Epidermal melanocyte (primary cell): ENCODE results near the gene CBX3.
"Not testable (repeated sequence)": the region's sequence is repeated elsewhere in the genome, so short reads cannot be mapped to it uniquely, and the experiment has no call there.

Source experiments
- DNase-seq: peaks from one replicate; pipeline ENCODE4 v3.0.0; 2011; ENCODE audit warnings: low spot score; ENCODE audit not compliant: insufficient read length

Gene CBX3

GRCh38 chr7:26188206-26188956 lies 13.2 kb upstream of the CBX3 start:
- DNase-seq = no peak

GRCh38 chr7:26188957-26189541 lies 12.5 kb upstream of the CBX3 start:
- DNase-seq = no peak

- DNase-seq = no peak
Observed at GRCh38 chr7:26189697-26190096, 11.8 kb upstream of the CBX3 start.

DNA sequence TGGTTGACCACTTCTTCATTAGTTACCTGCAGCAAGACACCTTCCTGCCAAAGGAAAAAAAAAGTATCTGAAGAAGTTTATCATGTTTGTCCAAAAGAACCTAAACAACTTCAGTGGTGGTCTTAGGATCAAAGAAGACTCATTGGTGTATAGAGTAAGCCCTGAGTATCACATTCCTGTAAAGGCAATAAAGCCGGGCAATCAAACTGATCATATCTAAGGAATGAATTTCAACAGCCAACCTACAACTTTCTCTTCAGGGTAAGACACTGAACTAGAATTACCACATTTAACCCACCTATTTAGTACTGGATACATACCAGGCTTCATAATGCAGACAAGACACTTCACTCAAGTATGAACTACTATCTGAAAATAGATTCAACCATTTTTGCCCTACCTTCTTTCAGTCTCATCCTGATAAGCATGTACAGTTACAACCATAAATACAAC lies 11.1 kb upstream of the CBX3 start:
- no peak for DNase-seq

DNA sequence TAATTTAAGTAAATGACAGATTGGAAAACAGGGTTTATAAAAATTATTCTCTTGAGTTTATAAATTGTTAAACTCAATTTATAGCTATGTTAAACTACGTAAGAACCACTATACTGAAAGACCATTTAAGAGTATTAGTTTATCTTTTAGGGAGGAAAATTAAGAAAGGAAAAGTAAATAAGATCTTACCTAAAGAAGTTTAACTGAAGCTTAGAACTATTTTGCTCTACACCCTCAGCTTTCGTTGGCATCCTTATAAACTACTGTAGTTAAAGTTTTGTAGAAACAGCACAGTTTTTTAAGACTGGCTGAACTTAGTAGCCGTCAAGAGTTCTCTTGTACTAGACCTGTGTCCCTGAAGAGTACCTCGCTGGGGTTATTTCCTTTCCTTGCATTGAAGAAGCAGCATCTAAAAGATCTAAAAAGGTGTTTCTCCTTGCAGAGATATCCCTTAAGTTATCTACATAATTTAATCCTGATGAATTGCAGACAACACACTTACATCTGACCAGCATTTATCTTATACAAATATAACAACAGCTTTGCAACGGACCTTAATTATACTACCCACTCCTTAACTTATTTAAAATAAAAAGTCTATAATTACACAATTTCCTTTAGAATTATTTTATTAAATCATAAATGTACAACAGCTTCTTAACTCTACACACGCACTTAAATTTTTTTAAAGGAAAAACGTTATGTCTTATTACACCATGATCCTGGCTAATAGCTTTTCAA lies 10.1 kb upstream of the CBX3 start:
- no peak for DNase-seq

GRCh38 chr7:26191974-26192479 lies 9.5 kb upstream of the CBX3 start:
- DNase-seq = no peak

GRCh38 chr7:26192485-26193087 lies 9.0 kb upstream of the CBX3 start:
- DNase-seq = no peak

- no peak for DNase-seq
Observed at GRCh38 chr7:26193432-26194207, 7.9 kb upstream of the CBX3 start.

- not testable (repeated sequence) for DNase-seq
Observed at GRCh38 chr7:26194764-26195163, 6.8 kb upstream of the CBX3 start.

GRCh38 chr7:26195182-26195581 lies 6.4 kb upstream of the CBX3 start:
- no peak for DNase-seq

DNA sequence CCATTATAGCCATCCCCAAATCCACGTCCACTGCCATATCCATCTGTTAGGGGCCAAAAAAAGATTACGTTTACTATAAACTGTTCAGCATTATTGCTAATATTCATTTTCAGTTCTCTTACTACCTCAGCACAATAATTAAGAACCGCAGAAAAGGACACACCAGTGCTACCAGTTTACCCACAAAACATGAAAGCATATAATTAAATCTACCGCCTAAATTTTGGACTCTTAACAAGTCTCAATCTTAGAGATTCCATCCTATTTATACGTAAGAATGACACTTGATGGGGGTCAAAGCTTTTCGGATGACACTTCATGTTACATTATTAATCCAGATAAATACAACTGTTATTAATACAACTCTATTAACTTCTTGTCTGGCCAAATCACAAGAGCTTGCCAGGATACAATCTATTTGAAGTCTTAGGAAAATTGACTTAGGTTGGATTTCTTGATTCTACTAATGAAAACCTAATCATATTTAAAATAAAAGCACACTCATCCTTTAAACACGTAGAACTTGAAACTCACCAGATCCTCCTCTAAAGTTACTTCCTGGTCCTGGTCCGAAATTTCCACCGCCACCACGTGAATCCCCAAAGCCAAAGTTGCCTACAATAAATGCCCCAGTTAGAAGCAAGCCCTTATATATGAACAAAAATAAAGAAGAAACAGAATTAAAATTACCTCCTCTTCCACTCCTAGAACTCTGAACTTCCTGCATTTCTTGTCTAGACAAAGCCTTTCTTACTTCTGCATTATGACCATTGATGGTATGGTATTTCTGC lies 5.5 kb upstream of the CBX3 start:
- DNase-seq = no peak

- no peak for DNase-seq
Observed at GRCh38 chr7:26197153-26198115, 4.1 kb upstream of the CBX3 start.

DNA sequence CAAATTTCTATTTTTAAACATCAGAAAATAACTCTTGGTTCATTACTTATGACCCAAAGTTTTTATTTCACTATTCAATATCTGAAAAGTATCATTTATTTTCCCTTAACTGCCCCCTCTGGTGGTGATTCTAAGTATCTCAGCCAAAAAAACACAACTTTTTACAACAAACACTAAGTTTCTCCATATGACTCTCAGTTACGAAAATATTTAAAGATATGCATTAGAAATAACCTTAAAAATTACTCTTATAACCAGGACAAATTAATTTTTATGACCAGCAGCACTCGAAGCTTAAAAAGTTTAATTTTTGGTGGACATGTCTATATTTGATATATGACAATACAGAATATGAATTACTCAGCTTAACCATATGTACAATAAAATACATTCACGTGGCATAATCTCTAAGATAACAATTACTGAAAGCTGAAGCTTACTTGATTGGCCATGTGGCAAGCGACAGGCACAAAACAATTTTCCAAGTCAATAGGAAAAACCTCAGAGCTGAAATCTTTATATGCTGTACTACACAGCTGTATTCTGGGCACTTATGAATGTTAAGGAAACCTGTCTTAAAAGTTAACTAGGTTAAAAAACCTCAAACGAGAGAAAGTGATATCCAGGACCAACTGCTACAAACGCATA lies 3.3 kb upstream of the CBX3 start:
- DNase-seq = no peak

- no peak for DNase-seq
Observed at GRCh38 chr7:26198781-26199169, 2.8 kb upstream of the CBX3 start.

GRCh38 chr7:26199301-26200037 lies 2.1 kb upstream of the CBX3 start:
- DNase-seq = no peak

DNA sequence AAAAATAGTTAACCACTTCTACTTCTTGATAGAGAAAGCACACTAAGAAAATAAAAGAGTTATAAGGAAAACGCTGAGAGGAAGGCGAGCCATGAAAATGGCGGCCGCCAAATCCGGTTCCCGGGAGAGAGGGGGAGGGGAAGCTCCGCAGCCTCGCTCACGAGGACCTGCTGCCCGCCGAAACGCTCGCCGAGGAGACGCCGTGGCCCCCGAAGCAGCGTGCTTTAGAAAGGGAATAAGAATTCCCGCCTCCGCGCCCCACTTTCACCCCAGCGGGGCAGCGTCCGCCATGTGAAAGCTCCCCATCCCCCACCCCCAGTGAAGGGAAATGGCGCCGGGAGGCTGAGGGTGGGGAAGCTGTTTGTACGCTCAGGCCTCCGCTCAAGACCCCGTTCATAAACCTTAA lies 1.5 kb upstream of the CBX3 start:
- no peak for DNase-seq

GRCh38 chr7:26200444-26201246 lies 900 bp upstream of the CBX3 start, which contains the start of gene HNRNPA2B1:
HNRNPA2B1 (minus strand) TSS chr7:26200746; CDS start chr7:26200577, 169 bp downstream.
- DNase-seq = peak; percentile 48
